SK-N-SH (cell line): ENCODE measurements around the gene PCLO. TPM values are rescaled to one million over a fixed set of nuclear protein-coding genes. Genes with fewer than 3 reads are reported as not detected.
"Not testable (repeated sequence)": the region's sequence is repeated elsewhere in the genome, so short reads cannot be mapped to it uniquely, and the experiment has no call there.

Experiments
- CTCF ChIA-PET: fragments of 300-600, 350-600 bp; formaldehyde crosslinking; extraction: SDS; loops from one replicate; lab custom pipeline; 2021; lab: Yijun Ruan, JAX
- POLR2A ChIA-PET: fragments of 350-600 bp; sonication (Branson Sonifier 250); formaldehyde crosslinking; extraction: SDS; loops from one replicate; lab custom pipeline; 2020; ENCODE audit warnings: antibody characterized with exemption, inconsistent platforms; lab: Yijun Ruan, JAX
- DNase-seq: peaks from one replicate; pipeline ENCODE4 v3.0.0; 2012
- H2AFZ ChIP-seq: fragments of 200-600 bp; sonication (generic); 2 replicates; pipeline ENCODE4 v1.8.1; 2016; ENCODE audit warnings: antibody characterized with exemption, mild to moderate bottlenecking, low read depth
- H3F3A ChIP-seq: fragments of 200-600 bp; sonication (generic); replicated peaks from 2 replicates; pipeline ENCODE3; 2016; ENCODE audit warnings: antibody characterized with exemption, mild to moderate bottlenecking; ENCODE audit not compliant: insufficient read depth
- H3K27ac ChIP-seq, 2 experiments: fragments of 200-500 bp in 1 of 2; fragments of 200-600 bp in 1 of 2; sonication (Bioruptor generic) in 1 of 2; sonication (generic), shearing (Covaris generic) in 1 of 2; 2 replicates each; pipeline versions ENCODE4 v1.5.1 to v1.6.1; 2014 to 2016; ENCODE audit warnings: low read depth in 2 of 2, inconsistent platforms in 1 of 2, low read length in 1 of 2, mild to moderate bottlenecking in 1 of 2, mixed read lengths in 1 of 2
- H3K27me3 ChIP-seq: fragments of 200-600 bp; sonication (generic), shearing (Covaris generic); 2 replicates; pipeline ENCODE4 v1.6.1; 2016; ENCODE audit warnings: mixed run types; ENCODE audit not compliant: insufficient read depth
- H3K36me3 ChIP-seq, 2 experiments: fragments of 200-500 bp in 1 of 2; fragments of 200-600 bp in 1 of 2; sonication (Bioruptor generic) in 1 of 2; sonication (generic) in 1 of 2; replicated peaks in 1 of 2; 2 replicates each; pipeline versions ENCODE3 to v1.5.1; 2014 to 2016; ENCODE audit warnings: low read length in 1 of 2, mild to moderate bottlenecking in 1 of 2; ENCODE audit not compliant: insufficient read depth in 2 of 2, control insufficient read depth in 1 of 2
- H3K4me1 ChIP-seq, 2 experiments: fragments of 200-500 bp in 1 of 2; fragments of 200-600 bp in 1 of 2; sonication (Bioruptor generic) in 1 of 2; sonication (generic), shearing (Covaris generic) in 1 of 2; 2 replicates each; pipeline versions ENCODE4 v1.5.1 to v1.6.1; 2014 to 2016; ENCODE audit warnings: low read depth in 1 of 2, low read length in 1 of 2, mixed run types in 1 of 2; ENCODE audit not compliant: insufficient read depth in 2 of 2, control insufficient read depth in 1 of 2
- H3K4me2 ChIP-seq: fragments of 200-600 bp; sonication (generic), shearing (Covaris generic); 2 replicates; pipeline ENCODE4 v1.6.1; 2017; ENCODE audit warnings: mixed run types
- H3K4me3 ChIP-seq, 2 experiments: fragments of 200-500 bp in 1 of 2; fragments of 200-600 bp in 1 of 2; sonication (Bioruptor generic) in 1 of 2; sonication (generic), shearing (Covaris generic) in 1 of 2; 2 replicates each; pipeline versions ENCODE4 v1.5.1 to v1.8.1; 2014 to 2016; ENCODE audit warnings: low read depth in 2 of 2, inconsistent platforms in 1 of 2, low read length in 1 of 2, mild to moderate bottlenecking in 1 of 2, mixed read lengths in 1 of 2, moderate library complexity in 1 of 2
- H3K79me2 ChIP-seq: fragments of 200-600 bp; sonication (generic); 2 replicates; pipeline ENCODE4 v1.8.1; 2017; ENCODE audit warnings: mild to moderate bottlenecking; ENCODE audit not compliant: insufficient read depth
- H3K9ac ChIP-seq: fragments of 200-600 bp; sonication (generic); 2 replicates; pipeline ENCODE4 v1.6.1; 2017; ENCODE audit warnings: mixed run types
- H3K9me2 ChIP-seq: fragments of 200-600 bp; sonication (generic); 2 replicates; pipeline ENCODE4 v1.6.1; 2017; ENCODE audit warnings: mixed run types
- H3K9me3 ChIP-seq: fragments of 200-600 bp; sonication (generic); 2 replicates; pipeline ENCODE4 v1.6.1; 2017; ENCODE audit warnings: mixed run types, mild to moderate bottlenecking, moderate library complexity
- H4K20me1 ChIP-seq: fragments of 200-600 bp; sonication (generic); 2 replicates; pipeline ENCODE4 v1.6.1; 2017; ENCODE audit warnings: mild to moderate bottlenecking, mixed run types; ENCODE audit not compliant: insufficient read depth
- CHD2 ChIP-seq: fragments of 150-350 bp; IDR thresholded peaks from 2 replicates; pipeline ENCODE4 v1.6.1; 2018; ENCODE audit warnings: low read length; ENCODE audit not compliant: partially characterized antibody
- ELF1 ChIP-seq: IDR thresholded peaks from 2 replicates; pipeline ENCODE4 v1.4.0; 2012
- EP300 ChIP-seq, 2 experiments: IDR thresholded peaks; 2 replicates each; pipeline versions ENCODE4 v1.4.0 to v1.6.1; 2012; ENCODE audit warnings: borderline replicate concordance in 1 of 2, low read depth in 1 of 2, low read length in 1 of 2
- EZH2phosphoT487 ChIP-seq: fragments of 200-600 bp; sonication (generic); IDR thresholded peaks from 2 replicates; pipeline ENCODE4 v1.6.1; 2017; ENCODE audit warnings: low read depth, mixed run types, mild to moderate bottlenecking, antibody characterized with exemption, moderate library complexity, borderline replicate concordance
- FOSL2 ChIP-seq: IDR thresholded peaks from 2 replicates; pipeline ENCODE4 v1.4.0; 2012; ENCODE audit warnings: low read depth, mild to moderate bottlenecking, moderate library complexity, borderline replicate concordance
- FOXM1 ChIP-seq: IDR thresholded peaks from 2 replicates; pipeline ENCODE4 v1.4.0; 2012; ENCODE audit warnings: low read depth, mild to moderate bottlenecking
- GATA2 ChIP-seq: sonication (generic); formaldehyde crosslinking; IDR thresholded peaks from 2 replicates; pipeline ENCODE4 v1.5.0; 2020; ENCODE audit warnings: mild to moderate bottlenecking, missing genetic modification reagents
- JUND ChIP-seq: IDR thresholded peaks from 2 replicates; pipeline ENCODE4 v1.4.0; 2012
- MEF2A ChIP-seq: IDR thresholded peaks from 2 replicates; pipeline ENCODE4 v1.4.0; 2012; ENCODE audit warnings: low read depth, borderline replicate concordance
- NFIC ChIP-seq: IDR thresholded peaks from 2 replicates; pipeline ENCODE4 v1.4.0; 2012; ENCODE audit warnings: borderline replicate concordance
- POLR2AphosphoS5 ChIP-seq: IDR thresholded peaks from 2 replicates; pipeline ENCODE4 v1.6.1; 2012; ENCODE audit warnings: low read depth, low read length
- RCOR1 ChIP-seq: fragments of 150-350 bp; IDR thresholded peaks from 2 replicates; pipeline ENCODE4 v1.6.1; 2017; ENCODE audit warnings: antibody characterized with exemption, low read length
- RFX5 ChIP-seq: IDR thresholded peaks from 2 replicates; pipeline ENCODE4 v1.6.1; 2012; ENCODE audit warnings: mild to moderate bottlenecking, improper control_type of control experiment, low read length
- RXRA ChIP-seq: IDR thresholded peaks from 2 replicates; pipeline ENCODE4 v1.4.0; 2012; ENCODE audit warnings: low read depth, mild to moderate bottlenecking, borderline replicate concordance
- SMC3 ChIP-seq: IDR thresholded peaks from 2 replicates; pipeline ENCODE4 v1.6.1; 2012; ENCODE audit warnings: low read depth, low read length, improper control_type of control experiment
- WGBS: methylation state at CpG from one replicate; pipeline ENCODE4 v1.1.6; 2017; ENCODE audit warnings: low lambda C conversion rate; 5-methylcytosine and 5-hydroxymethylcytosine counted together
- polyA plus RNA-seq, 3 experiments: library from polyadenylated mRNA; depleted of rRNA; stranded (reverse); fragments of >200 nt; gene quantifications; 2 replicates each; pipeline ENCODE4 v1.2.3, GENCODE V29; 2012
- TF ChIP-seq, protein P1 (sequence below): fragments of 200-600 bp; sonication (generic); IDR thresholded peaks from 2 replicates; pipeline ENCODE4 v1.6.1; 2017; ENCODE audit warnings: antibody characterized with exemption, mild to moderate bottlenecking, moderate library complexity
- TF ChIP-seq, protein P2 (sequence below): fragments of 150-350 bp; IDR thresholded peaks from 2 replicates; pipeline ENCODE4 v1.6.1; 2016; ENCODE audit warnings: mild to moderate bottlenecking, low read depth, low read length
- TF ChIP-seq, protein P3 (sequence below): IDR thresholded peaks from 2 replicates; pipeline ENCODE4 v1.4.0; 2012; ENCODE audit warnings: low read depth
- TF ChIP-seq, protein P4 (sequence below): fragments of 150-350 bp; IDR thresholded peaks from 2 replicates; pipeline ENCODE4 v1.6.1; 2017; ENCODE audit warnings: antibody characterized with exemption, low read length, low read depth, borderline replicate concordance
- TF ChIP-seq, protein P5 (sequence below): IDR thresholded peaks from 2 replicates; pipeline ENCODE4 v1.6.1; 2012; ENCODE audit warnings: mild to moderate bottlenecking, low read depth, low read length, moderate library complexity

The PCLO gene
- polyA plus RNA-seq, 1 of the 3 experiments (the other 2 are of a cell fraction): 0.51 TPM

DNA sequence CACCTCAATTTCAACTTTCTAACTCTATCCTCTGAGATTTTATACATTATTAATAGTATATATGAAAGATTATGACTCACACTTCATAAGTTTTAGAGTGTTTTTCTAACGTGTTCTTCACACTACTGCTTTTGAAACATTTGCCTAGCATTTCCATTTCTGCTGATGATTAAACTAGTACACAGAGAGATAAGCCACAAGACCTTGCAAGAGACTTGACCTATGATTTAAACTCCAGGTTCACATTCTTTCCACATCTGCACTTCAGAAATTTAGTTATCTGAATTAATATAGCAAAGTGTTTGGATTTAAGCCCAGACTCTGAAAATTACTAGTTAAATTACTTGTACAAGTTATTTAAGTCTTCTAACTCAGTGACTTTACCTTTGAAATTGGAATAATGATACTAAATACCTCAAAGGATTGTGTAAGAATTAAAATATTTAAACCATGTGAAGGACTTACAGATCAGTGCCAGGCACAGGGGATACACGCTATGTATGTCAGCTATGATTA lies 66.6 kb downstream of the PCLO start (continued):
- TF ChIP-seq EP300 (IDR thresholded peaks at IDR 0.05; ENCODE audit: borderline replicate concordance in 1 of 2, low read depth in 1 of 2, low read length in 1 of 2): no peak
- TF ChIP-seq GATA2 (CRISPR knock-in tag): no peak
- no peak for TF ChIP-seq JUND
- TF ChIP-seq, all 33 proteins: peak for 0

DNA sequence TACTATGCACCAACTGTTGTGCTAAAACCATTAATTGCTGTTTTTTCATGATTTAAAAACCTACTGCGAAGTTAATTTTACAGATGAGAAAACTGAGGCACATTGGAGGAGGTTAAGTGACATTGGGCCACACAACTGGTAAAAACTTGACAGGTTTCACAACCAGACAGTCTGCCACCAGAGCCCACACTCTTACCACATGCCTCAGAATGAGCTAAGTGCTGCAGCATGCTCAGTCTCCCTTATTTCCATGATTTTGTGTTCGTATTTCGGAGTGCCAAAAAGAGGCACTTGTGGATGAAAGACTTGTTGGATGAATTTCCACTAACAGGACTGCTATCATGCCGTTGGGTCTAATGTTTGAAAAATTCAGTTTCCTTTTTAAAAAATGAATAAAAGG lies 77.4 kb downstream of the PCLO start:
- POLR2A ChIA-PET: no interaction called here

DNA sequence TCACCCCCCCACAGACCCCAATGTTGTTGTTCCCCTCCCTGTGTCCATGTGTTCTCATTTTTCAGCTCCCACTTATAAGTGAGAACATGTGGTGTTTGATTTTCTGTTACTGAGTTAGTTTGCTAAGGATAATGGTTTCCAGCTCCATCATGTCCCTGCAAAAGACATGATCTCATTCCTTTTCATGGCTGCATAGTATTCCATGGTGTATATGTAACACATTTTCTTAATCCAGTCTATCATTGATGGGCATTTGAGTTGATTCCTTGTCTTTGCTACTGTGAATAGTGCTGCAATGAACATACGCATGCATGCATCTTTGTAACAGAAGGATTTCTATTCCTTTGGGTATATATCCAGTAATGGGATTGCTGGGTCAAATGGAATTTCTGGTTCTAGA lies 82.8 kb downstream of the PCLO start:
- H3K4me1 ChIP-seq, H4K20me1 ChIP-seq, H3K9me3 ChIP-seq, H2AFZ ChIP-seq, H3K36me3 ChIP-seq, H3K27me3 ChIP-seq, H3K79me2 ChIP-seq, POLR2A ChIA-PET, H3K9ac ChIP-seq, H3K9me2 ChIP-seq, H3K4me2 ChIP-seq, DNase-seq, H3K4me3 ChIP-seq, H3K27ac ChIP-seq, H3F3A ChIP-seq: not testable (repeated sequence)
- WGBS: 96% methylated on average over 1 of the region's 1 CpG
- CTCF ChIA-PET: interaction anchor here (0.6 to 2.6 kb wide), 4 partner anchors 12 to 269 kb away, joined by 3 to 13 read pairs (median 4); no protein-coding TSS in a partner anchor

More for the DNA sequence above, 77.4 kb downstream of the PCLO start:
- TF ChIP-seq ELF1: no peak
- no peak for TF ChIP-seq CHD2
- TF ChIP-seq EZH2phosphoT487: no peak
- TF ChIP-seq, protein P1, sequence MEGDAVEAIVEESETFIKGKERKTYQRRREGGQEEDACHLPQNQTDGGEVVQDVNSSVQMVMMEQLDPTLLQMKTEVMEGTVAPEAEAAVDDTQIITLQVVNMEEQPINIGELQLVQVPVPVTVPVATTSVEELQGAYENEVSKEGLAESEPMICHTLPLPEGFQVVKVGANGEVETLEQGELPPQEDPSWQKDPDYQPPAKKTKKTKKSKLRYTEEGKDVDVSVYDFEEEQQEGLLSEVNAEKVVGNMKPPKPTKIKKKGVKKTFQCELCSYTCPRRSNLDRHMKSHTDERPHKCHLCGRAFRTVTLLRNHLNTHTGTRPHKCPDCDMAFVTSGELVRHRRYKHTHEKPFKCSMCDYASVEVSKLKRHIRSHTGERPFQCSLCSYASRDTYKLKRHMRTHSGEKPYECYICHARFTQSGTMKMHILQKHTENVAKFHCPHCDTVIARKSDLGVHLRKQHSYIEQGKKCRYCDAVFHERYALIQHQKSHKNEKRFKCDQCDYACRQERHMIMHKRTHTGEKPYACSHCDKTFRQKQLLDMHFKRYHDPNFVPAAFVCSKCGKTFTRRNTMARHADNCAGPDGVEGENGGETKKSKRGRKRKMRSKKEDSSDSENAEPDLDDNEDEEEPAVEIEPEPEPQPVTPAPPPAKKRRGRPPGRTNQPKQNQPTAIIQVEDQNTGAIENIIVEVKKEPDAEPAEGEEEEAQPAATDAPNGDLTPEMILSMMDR: no peak
- no peak for TF ChIP-seq SMC3
- TF ChIP-seq FOSL2: no peak
- no peak for TF ChIP-seq RXRA
- no peak for TF ChIP-seq EP300 (IDR thresholded peaks at IDR 0.05; ENCODE audit: borderline replicate concordance in 1 of 2, low read depth in 1 of 2, low read length in 1 of 2)
- TF ChIP-seq, protein P2, sequence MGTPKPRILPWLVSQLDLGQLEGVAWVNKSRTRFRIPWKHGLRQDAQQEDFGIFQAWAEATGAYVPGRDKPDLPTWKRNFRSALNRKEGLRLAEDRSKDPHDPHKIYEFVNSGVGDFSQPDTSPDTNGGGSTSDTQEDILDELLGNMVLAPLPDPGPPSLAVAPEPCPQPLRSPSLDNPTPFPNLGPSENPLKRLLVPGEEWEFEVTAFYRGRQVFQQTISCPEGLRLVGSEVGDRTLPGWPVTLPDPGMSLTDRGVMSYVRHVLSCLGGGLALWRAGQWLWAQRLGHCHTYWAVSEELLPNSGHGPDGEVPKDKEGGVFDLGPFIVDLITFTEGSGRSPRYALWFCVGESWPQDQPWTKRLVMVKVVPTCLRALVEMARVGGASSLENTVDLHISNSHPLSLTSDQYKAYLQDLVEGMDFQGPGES: no peak
- TF ChIP-seq, protein P3, sequence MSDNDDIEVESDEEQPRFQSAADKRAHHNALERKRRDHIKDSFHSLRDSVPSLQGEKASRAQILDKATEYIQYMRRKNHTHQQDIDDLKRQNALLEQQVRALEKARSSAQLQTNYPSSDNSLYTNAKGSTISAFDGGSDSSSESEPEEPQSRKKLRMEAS: no peak
- TF ChIP-seq, protein P4, sequence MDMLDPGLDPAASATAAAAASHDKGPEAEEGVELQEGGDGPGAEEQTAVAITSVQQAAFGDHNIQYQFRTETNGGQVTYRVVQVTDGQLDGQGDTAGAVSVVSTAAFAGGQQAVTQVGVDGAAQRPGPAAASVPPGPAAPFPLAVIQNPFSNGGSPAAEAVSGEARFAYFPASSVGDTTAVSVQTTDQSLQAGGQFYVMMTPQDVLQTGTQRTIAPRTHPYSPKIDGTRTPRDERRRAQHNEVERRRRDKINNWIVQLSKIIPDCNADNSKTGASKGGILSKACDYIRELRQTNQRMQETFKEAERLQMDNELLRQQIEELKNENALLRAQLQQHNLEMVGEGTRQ: no peak
- TF ChIP-seq RCOR1: no peak
- TF ChIP-seq GATA2 (CRISPR knock-in tag): no peak
- no peak for TF ChIP-seq NFIC
- TF ChIP-seq, protein P5, sequence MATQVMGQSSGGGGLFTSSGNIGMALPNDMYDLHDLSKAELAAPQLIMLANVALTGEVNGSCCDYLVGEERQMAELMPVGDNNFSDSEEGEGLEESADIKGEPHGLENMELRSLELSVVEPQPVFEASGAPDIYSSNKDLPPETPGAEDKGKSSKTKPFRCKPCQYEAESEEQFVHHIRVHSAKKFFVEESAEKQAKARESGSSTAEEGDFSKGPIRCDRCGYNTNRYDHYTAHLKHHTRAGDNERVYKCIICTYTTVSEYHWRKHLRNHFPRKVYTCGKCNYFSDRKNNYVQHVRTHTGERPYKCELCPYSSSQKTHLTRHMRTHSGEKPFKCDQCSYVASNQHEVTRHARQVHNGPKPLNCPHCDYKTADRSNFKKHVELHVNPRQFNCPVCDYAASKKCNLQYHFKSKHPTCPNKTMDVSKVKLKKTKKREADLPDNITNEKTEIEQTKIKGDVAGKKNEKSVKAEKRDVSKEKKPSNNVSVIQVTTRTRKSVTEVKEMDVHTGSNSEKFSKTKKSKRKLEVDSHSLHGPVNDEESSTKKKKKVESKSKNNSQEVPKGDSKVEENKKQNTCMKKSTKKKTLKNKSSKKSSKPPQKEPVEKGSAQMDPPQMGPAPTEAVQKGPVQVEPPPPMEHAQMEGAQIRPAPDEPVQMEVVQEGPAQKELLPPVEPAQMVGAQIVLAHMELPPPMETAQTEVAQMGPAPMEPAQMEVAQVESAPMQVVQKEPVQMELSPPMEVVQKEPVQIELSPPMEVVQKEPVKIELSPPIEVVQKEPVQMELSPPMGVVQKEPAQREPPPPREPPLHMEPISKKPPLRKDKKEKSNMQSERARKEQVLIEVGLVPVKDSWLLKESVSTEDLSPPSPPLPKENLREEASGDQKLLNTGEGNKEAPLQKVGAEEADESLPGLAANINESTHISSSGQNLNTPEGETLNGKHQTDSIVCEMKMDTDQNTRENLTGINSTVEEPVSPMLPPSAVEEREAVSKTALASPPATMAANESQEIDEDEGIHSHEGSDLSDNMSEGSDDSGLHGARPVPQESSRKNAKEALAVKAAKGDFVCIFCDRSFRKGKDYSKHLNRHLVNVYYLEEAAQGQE: no peak
- TF ChIP-seq POLR2AphosphoS5: no peak
- no peak for TF ChIP-seq RFX5
- TF ChIP-seq MEF2A: no peak
- TF ChIP-seq FOXM1: no peak
- TF ChIP-seq, all 33 proteins: peak for 0
- H3K4me1 ChIP-seq: no peaks in the 10 kb centered on the region
- no peak for DNase-seq
- H3F3A ChIP-seq: no peaks in the 10 kb centered on the region
- H3K4me2 ChIP-seq: no peak overlapping the region
- no peaks in the 10 kb centered on the region for H3K27me3 ChIP-seq
- no peak overlapping the region for H3K27ac ChIP-seq
- H4K20me1 ChIP-seq: no peaks in the 10 kb centered on the region
- no peaks in the 10 kb centered on the region for H3K79me2 ChIP-seq
- H3K4me3 ChIP-seq: no peak overlapping the region
- 67% methylated on average over 4 of the region's 4 CpGs for WGBS
- H2AFZ ChIP-seq: no peak overlapping the region
- H3K36me3 ChIP-seq: no peaks in the 10 kb centered on the region
- no peaks in the 10 kb centered on the region for H3K9me2 ChIP-seq
- H3K9me3 ChIP-seq: no peaks in the 10 kb centered on the region
- H3K9ac ChIP-seq: no peak overlapping the region
- CTCF ChIA-PET: no interaction called here
